GM21423 (cell line): ENCODE data around the gene CLDN20.
"Not testable (repeated sequence)": the region's sequence is repeated elsewhere in the genome, so short reads cannot be mapped to it uniquely, and the experiment has no call there.

Experiments used
- ATAC-seq: cut with Tn5 transposase; IDR thresholded peaks from one replicate; pipeline ENCODE4 v1.9.1; 2021; ENCODE audit warnings: mild to moderate bottlenecking, moderate library complexity; ENCODE audit not compliant: unreplicated experiment

CLDN20 gene

GRCh38 chr6:155263373-155264063, at the start of gene CLDN20:
Gene CLDN20 (plus strand): TSS chr6:155264013. CDS start chr6:155275720, 11,707 bp downstream.
- ATAC-seq = no peak

DNA sequence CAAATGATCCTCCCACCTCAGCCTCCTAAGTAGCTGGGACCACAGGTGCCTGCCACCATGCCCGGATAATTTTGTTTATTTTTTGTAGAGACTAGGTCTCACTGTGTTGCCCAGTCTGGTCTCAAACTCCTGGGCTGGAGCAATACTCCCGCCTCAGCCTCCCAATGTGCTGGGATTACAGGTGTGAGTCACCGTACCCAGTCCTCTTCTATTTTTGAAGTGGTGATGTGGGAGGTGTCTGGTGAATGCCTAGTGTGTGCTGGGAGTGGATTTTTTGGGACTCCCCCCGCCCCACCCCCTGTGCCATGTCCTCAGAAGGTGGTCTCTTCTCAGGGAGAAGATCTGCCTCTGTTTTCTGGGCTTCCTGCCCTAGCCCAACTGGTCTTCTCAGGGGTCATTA, 47.9 kb upstream of the CLDN20 start:
- ATAC-seq = no peak

GRCh38 chr6:155216312-155217046, 47.3 kb upstream of the CLDN20 start:
- ATAC-seq = no peak

GRCh38 chr6:155218711-155219110, 45.1 kb upstream of the CLDN20 start:
- not testable (repeated sequence) for ATAC-seq

GRCh38 chr6:155219299-155219698, 44.5 kb upstream of the CLDN20 start:
- ATAC-seq = no peak

DNA sequence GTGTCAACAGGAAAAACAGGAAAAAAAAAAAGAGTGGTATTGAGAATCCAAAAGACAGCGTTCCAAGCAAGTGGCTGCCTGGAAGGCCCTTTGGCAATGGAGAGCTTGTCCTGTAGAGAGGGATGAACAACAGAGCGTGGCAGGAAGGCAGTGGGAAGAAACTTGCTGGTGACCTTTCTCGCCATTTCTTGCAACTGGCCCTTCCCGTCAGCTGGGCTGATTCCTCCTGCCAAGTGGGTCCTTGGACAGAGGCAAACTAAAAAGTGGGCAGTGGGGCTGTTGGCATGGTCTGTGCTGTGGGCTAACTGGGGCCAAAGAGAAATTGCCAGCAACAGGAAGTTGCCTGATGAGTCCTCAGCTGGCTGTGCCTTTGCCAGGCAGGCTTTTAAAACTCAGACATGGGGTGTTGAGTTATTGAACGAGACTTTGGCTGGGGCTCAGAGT, 43.9 kb upstream of the CLDN20 start:
- no peak for ATAC-seq

- no peak for ATAC-seq
Measured at GRCh38 chr6:155221086-155221485, 42.7 kb upstream of the CLDN20 start.

DNA sequence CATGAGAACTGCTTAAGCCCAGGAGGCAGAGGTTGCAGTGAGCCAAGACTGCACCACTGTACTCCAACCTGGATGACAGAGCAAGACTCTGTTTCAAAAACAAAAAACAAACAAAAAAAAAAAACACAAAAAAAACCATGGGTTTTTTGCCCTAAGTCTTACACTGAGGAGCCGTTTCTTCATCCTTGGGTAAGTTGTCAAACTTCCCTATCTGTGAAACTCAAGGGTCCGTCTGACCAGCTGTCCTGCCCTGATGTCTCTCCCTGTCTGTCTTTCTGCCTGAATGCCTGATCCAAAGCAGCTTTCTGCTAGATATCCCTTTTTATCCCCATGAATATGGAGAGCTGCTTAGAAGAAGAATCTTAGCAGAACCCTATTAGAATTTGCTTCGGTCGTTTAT, 41.3 kb upstream of the CLDN20 start:
- no peak for ATAC-seq

- peak; percentile 92 for ATAC-seq
Measured at GRCh38 chr6:155223646-155224451, 40.0 kb upstream of the CLDN20 start.

GRCh38 chr6:155224618-155225017, 39.2 kb upstream of the CLDN20 start:
- ATAC-seq = no peak

GRCh38 chr6:155227046-155227445, 36.8 kb upstream of the CLDN20 start:
- ATAC-seq = no peak

GRCh38 chr6:155228546-155229166, 35.2 kb upstream of the CLDN20 start:
- ATAC-seq = no peak

DNA sequence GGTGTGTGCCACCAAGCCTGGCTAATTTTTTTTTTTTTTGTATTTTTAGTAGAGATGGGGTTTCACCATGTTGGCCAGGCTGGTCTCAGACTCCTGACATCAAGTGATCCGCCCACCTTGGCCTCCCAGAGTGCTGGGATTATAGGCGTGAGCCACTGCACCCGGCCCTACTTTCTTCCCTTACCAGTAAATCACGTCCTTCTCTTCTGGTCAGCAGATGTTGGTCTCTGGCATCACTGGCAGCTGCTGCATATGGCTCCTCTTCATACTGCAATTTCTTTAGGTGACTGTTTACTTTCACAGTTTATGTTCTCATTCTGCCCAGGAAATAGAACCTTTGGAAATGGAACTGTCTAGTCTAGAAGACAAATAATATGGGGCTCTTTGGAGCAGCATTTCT, 32.8 kb upstream of the CLDN20 start:
- not testable (repeated sequence) for ATAC-seq

DNA sequence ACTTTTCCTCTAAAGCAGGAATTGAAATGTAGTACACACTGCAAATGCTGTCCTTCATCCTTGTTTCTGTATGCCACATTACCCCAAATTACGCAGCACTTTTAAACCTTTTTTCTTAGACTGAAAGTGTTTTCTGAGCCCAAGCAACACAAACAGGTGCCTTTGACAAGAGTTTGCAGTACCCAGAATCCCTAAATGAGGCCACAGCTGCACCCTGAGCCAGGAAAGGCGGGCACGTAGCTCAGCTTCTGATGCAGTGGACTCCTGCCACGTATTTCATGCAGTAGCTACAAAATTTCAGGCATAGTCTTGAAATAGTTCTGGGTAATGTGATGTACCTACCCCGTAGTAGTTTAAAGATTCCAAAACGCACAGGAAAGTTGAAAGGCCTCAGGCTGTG, 31.0 kb upstream of the CLDN20 start:
- ATAC-seq = no peak

DNA sequence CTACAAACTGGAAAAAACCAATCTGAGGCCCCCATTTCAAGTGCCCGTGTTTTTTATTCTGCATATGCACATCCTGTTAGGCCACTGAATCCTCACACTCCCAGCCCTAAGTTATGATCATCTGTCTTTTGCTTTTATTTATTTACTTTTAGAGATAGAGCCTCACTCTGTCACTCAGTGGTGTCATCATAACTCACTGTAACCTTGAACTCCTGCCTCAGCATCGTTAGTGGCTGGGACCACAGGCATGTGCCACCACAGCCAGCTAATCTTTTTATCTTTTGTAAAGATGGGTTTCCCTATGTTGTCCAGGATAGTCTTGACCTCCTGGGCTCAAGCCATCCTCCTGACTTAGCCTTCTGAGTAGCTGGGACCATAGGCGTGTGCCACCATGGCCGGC, 29.6 kb upstream of the CLDN20 start:
- ATAC-seq = no peak

DNA sequence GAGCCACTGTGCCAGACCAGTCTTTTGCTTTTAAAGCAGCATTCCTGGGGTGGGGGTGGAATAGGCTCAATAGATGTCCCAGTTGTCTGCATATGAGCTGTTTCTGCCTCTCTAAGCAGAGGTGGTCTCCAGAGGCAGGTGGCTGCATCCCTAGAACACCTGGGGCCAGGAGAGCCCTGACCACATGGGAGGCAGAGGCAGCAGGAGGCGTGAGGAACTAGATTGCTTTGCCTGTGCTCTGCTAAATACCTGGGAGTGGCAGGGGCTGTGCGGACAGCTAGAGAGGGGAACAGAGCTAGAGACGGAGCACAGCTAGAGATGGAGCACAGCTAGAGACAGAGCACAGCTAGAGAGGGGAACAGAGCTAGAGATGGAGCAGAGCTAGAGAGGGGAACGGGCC, 29.1 kb upstream of the CLDN20 start:
- no peak for ATAC-seq

- ATAC-seq = no peak
Measured at GRCh38 chr6:155235087-155235486, 28.7 kb upstream of the CLDN20 start.

GRCh38 chr6:155237613-155238012, 26.2 kb upstream of the CLDN20 start:
- no peak for ATAC-seq

DNA sequence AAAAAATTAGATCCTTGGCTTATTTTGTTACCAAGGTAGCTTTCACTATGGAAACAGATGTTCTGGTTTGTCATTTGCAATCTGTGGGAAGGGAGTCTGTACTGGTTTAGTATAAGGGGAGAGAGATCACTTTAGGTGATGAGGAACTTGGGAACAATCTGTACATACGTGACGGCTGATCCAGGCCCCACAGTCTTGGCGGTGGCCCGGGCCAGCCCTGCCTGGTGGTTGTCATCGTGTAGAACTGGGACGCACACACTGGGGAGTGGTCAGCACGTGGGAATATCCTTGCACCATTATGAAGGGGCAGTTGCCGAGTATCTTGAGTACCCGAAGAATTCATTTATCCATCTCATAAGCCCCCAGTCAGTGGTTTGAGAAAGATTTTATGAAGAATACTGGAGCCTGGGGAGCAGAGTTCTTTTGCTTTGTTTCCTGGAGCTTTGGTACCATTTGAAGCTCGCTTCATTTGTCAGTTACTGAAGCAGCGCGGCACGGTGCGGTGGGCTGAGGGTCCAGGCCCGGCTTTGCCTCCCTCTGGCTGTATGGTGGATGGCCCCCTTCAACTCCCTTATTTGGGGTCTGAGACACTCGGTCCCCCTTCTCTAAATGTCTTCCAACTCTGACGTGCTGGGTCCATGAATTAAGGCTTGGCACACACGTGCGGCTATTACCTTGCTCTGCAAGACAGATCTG, 22.8 kb upstream of the CLDN20 start:
- no peak for ATAC-seq

GRCh38 chr6:155241966-155242365, 21.8 kb upstream of the CLDN20 start:
- no peak for ATAC-seq

GRCh38 chr6:155244434-155244833, 19.4 kb upstream of the CLDN20 start:
- ATAC-seq = no peak
